ENCODE results near the gene COMMD9. TPM values are rescaled to one million over a fixed set of nuclear protein-coding genes. Genes with fewer than 3 reads are reported as not detected.
A peak's percentile ranks its signal among the peaks of the same experiment; 100 is the strongest.

The COMMD9 gene
- total RNA-seq, 1 donor from 2014 or later, result 44.2 TPM

GRCh38 chr11:36257351-36257750 is 31.9 kb downstream of the COMMD9 start:
- DNase-seq (ENCODE audit: low read depth), result peak; percentile 43

- peak; percentile 11 for DNase-seq (ENCODE audit: low read depth)
Observed at GRCh38 chr11:36254713-36255112, 34.5 kb downstream of the COMMD9 start.

GRCh38 chr11:36253238-36253637 is 36.0 kb downstream of the COMMD9 start:
- DNase-seq (ENCODE audit: low read depth), result peak; percentile 83

GRCh38 chr11:36251823-36252222 is 37.4 kb downstream of the COMMD9 start:
- no peak for DNase-seq (ENCODE audit: low read depth)

GRCh38 chr11:36249246-36249645 is 40.0 kb downstream of the COMMD9 start:
- DNase-seq (ENCODE audit: low read depth), result peak; percentile 30

- no peak for DNase-seq (ENCODE audit: low read depth)
Observed at GRCh38 chr11:36248436-36248835, 40.8 kb downstream of the COMMD9 start.

- DNase-seq (ENCODE audit: low read depth), result no peak
Observed at GRCh38 chr11:36247493-36247892, 41.7 kb downstream of the COMMD9 start.

GRCh38 chr11:36243641-36244040 is 45.6 kb downstream of the COMMD9 start:
- DNase-seq (ENCODE audit: low read depth), result no peak

GRCh38 chr11:36241497-36241896 is 47.7 kb downstream of the COMMD9 start:
- DNase-seq (ENCODE audit: low read depth), result no peak

GRCh38 chr11:36240801-36241200 is 48.4 kb downstream of the COMMD9 start:
- no peak for DNase-seq (ENCODE audit: low read depth)

GRCh38 chr11:36240173-36240572 is 49.1 kb downstream of the COMMD9 start:
- peak; percentile 48 for DNase-seq (ENCODE audit: low read depth)

- DNase-seq (ENCODE audit: low read depth), result no peak
Observed at GRCh38 chr11:36239636-36240035, 49.6 kb downstream of the COMMD9 start.

- no peak for DNase-seq (ENCODE audit: low read depth)
Observed at GRCh38 chr11:36238881-36239280, 50.3 kb downstream of the COMMD9 start.

- no peak for DNase-seq (ENCODE audit: low read depth)
Observed at GRCh38 chr11:36238036-36238631, 51.1 kb downstream of the COMMD9 start.

- no peak for DNase-seq (ENCODE audit: low read depth)
Observed at GRCh38 chr11:36237391-36237790, 51.8 kb downstream of the COMMD9 start.

- DNase-seq (ENCODE audit: low read depth), result no peak
Observed at GRCh38 chr11:36235750-36236149, 53.5 kb downstream of the COMMD9 start.

- no peak for DNase-seq (ENCODE audit: low read depth)
Observed at GRCh38 chr11:36234825-36235224, 54.4 kb downstream of the COMMD9 start.

GRCh38 chr11:36233204-36233603 is 56.0 kb downstream of the COMMD9 start:
- peak; percentile 61 for DNase-seq (ENCODE audit: low read depth)

- peak; percentile 33 for DNase-seq (ENCODE audit: low read depth)
Observed at GRCh38 chr11:36230779-36231699, 58.2 kb downstream of the COMMD9 start.

- no peak for DNase-seq (ENCODE audit: low read depth)
Observed at GRCh38 chr11:36229091-36229705, 60.0 kb downstream of the COMMD9 start.

- DNase-seq (ENCODE audit: low read depth), result no peak
Observed at GRCh38 chr11:36228689-36229088, 60.5 kb downstream of the COMMD9 start.

- no peak for DNase-seq (ENCODE audit: low read depth)
Observed at GRCh38 chr11:36227044-36227443, 62.2 kb downstream of the COMMD9 start.

All from myocyte (in vitro differentiated cells).